K562 (cell line): ENCODE results near the gene KLC1. TPM values are rescaled to one million over a fixed set of nuclear protein-coding genes. Genes with fewer than 3 reads are reported as not detected.

Experiments used
- ATAC-seq: fragments of 200-7000 bp; cut with Tn5 transposase; 3 replicates; pipeline ENCODE4 v1.9.1; 2020; ENCODE audit warnings: moderate library complexity
- BruUV-seq: library from RNA; stranded (reverse); fragments of 400-500 nt; replicated peaks from 2 replicates; lab custom pipeline; 2021; lab: Mats Ljungman, UMichigan
- CTCF ChIA-PET: fragments of 300-600 bp; formaldehyde crosslinking; extraction: SDS; loops from one replicate; lab custom pipeline; 2021; ENCODE audit warnings: low intra/inter-chr PET ratio; lab: Yijun Ruan, JAX
- POLR2A ChIA-PET: fragments of 300-600, 350-650 bp; sonication (Branson Sonifier 250); formaldehyde crosslinking; extraction: SDS; loops from one replicate; lab custom pipeline; 2021; ENCODE audit warnings: antibody characterized with exemption, inconsistent platforms; lab: Yijun Ruan, JAX
- DNase-seq, 4 experiments: peaks; one replicate each; pipeline versions ENCODE4 v3.0.0 to v3.0.0-alpha.2; 2011 to 2018; ENCODE audit warnings: low spot score in 3 of 4, mixed read lengths in 3 of 4; ENCODE audit errors: extremely low read depth in 1 of 4
- FAIRE-seq: peaks from 2 replicates; lab custom pipeline; 2011; peaks lifted over from hg19 to GRCh38; lab: Jason Lieb, UNC
- H2AFZ ChIP-seq: 2 replicates; pipeline ENCODE4 v1.6.0; 2011; ENCODE audit warnings: low read depth, low read length, control low read depth, inconsistent platforms
- H3K27ac ChIP-seq: fragments of 200-600 bp; 3 replicates; pipeline ENCODE4 v1.8.0; 2011; ENCODE audit warnings: low read depth, mild to moderate bottlenecking, control low read depth, inconsistent platforms, low read length, moderate library complexity, mixed read lengths; ENCODE audit errors: extremely low read depth
- H3K27me3 ChIP-seq, 2 experiments: fragments of 300-600 bp in 1 of 2; 2 replicates in 1 of 2; 3 replicates in 1 of 2; pipeline versions ENCODE4 v1.6.0 to v1.8.0; 2011; ENCODE audit warnings: inconsistent platforms in 2 of 2, low read length in 2 of 2, mild to moderate bottlenecking in 1 of 2, mixed read lengths in 1 of 2, moderate library complexity in 1 of 2; ENCODE audit not compliant: control insufficient read depth in 2 of 2, insufficient read depth in 2 of 2
- H3K36me3 ChIP-seq: fragments of 300-600 bp; 3 replicates; pipeline ENCODE4 v1.8.0; 2011; ENCODE audit warnings: mild to moderate bottlenecking, low read length, inconsistent platforms; ENCODE audit not compliant: control insufficient read depth, insufficient read depth
- H3K4me1 ChIP-seq, 2 experiments: fragments of 200-600 bp in 1 of 2; replicated peaks in 1 of 2; 2 replicates in 1 of 2; 3 replicates in 1 of 2; pipeline versions ENCODE4 v1.5.1 to v1.8.0; 2011; ENCODE audit warnings: inconsistent platforms in 2 of 2, low read length in 2 of 2, mild to moderate bottlenecking in 1 of 2, mixed read lengths in 1 of 2, moderate library complexity in 1 of 2; ENCODE audit not compliant: control insufficient read depth in 2 of 2, insufficient read depth in 2 of 2
- H3K4me2 ChIP-seq: 2 replicates; pipeline ENCODE4 v1.6.1; 2011; ENCODE audit warnings: low read length, control low read depth, inconsistent platforms, mixed read lengths; ENCODE audit not compliant: insufficient read depth
- H3K4me3 ChIP-seq: fragments of 200-600 bp; sonication (generic), shearing (Covaris generic); 2 replicates; pipeline ENCODE4 v1.5.1; 2016; ENCODE audit warnings: control low read depth, inconsistent platforms
- H3K79me2 ChIP-seq: fragments of 200-600 bp; 3 replicates; pipeline ENCODE4 v1.8.0; 2011; ENCODE audit warnings: low read length, inconsistent platforms; ENCODE audit not compliant: control insufficient read depth, insufficient read depth
- H3K9ac ChIP-seq, 2 experiments: 2 replicates each; pipeline versions ENCODE4 v1.6.0 to v1.6.1; 2011; ENCODE audit warnings: low read depth in 2 of 2, low read length in 2 of 2, control low read depth in 1 of 2, inconsistent platforms in 1 of 2, mild to moderate bottlenecking in 1 of 2, mixed read lengths in 1 of 2; ENCODE audit not compliant: insufficient read depth in 1 of 2
- H3K9me1 ChIP-seq: one replicate; pipeline ENCODE4 v1.6.0; 2011; ENCODE audit warnings: inconsistent platforms, mild to moderate bottlenecking, low read length, moderate library complexity; ENCODE audit not compliant: control insufficient read depth, insufficient read depth
- H3K9me3 ChIP-seq: replicated peaks from 2 replicates; pipeline ENCODE4 v1.5.1; 2011; ENCODE audit warnings: low read depth, low read length, inconsistent platforms; ENCODE audit not compliant: control insufficient read depth, insufficient read depth
- H4K20me1 ChIP-seq: replicated peaks from 2 replicates; pipeline ENCODE4 v1.6.1; 2011; ENCODE audit warnings: low read length, inconsistent platforms, mixed read lengths; ENCODE audit not compliant: control insufficient read depth, insufficient read depth
- CBX2 ChIP-seq: fragments of 200-600 bp; sonication (generic); IDR thresholded peaks from one replicate; pipeline ENCODE4 v1.6.1; 2012; ENCODE audit warnings: mild to moderate bottlenecking, low read length, inconsistent platforms; ENCODE audit not compliant: insufficient read depth, poor library complexity, severe bottlenecking
- FOXP4 ChIP-seq: sonication (generic); formaldehyde crosslinking; IDR thresholded peaks from 2 replicates; pipeline ENCODE4 v1.8.0; 2022; ENCODE audit warnings: mild to moderate bottlenecking, missing genetic modification reagents, borderline replicate concordance
- HCFC1 ChIP-seq: IDR thresholded peaks from 2 replicates; pipeline ENCODE4 v1.6.1; 2012; ENCODE audit warnings: low read depth, low read length, improper control_type of control experiment
- THAP12 ChIP-seq: fragments of 250-450 bp; sonication (Bioruptor Pico); IDR thresholded peaks from 2 replicates; pipeline ENCODE4 v1.9.0; 2021; ENCODE audit warnings: mild to moderate bottlenecking, inconsistent platforms
- WGBS: fragments of 100-300 bp; shearing (Covaris generic); methylation state at CpG from one replicate; pipeline ENCODE4 v1.1.6; 2016; ENCODE audit warnings: low coverage, mixed read lengths; ENCODE audit not compliant: insufficient coverage; ENCODE audit errors: missing lambda C conversion rate; 5-methylcytosine and 5-hydroxymethylcytosine counted together
- in situ Hi-C: fragments of 300-500 bp; cut with MboI; formaldehyde crosslinking; loops from 4 replicates; pipeline ENCODE4 v1.15.0; 2018; ENCODE audit warnings: inconsistent platforms, mixed read lengths
- intact Hi-C: fragments of 100-400 bp; cut with micrococcal nuclease; formaldehyde crosslinking; loops from 2 replicates; pipeline ENCODE4 v1.14.2; 2022
- polyA plus RNA-seq, 8 experiments: library from polyadenylated mRNA; depleted of rRNA in 4 of 8; stranded (reverse) in 5 of 8; unstranded in 3 of 8; fragments of >200 nt; fragmentation: Nextera tagmentation in 2 of 8; fragmentation: Illumina TruSeq in 1 of 8; extraction: Ambion mirVana in 2 of 8; extraction: Trizol in 1 of 8; gene quantifications; 2 replicates each; pipeline versions ENCODE4 v1.2.1 to v1.2.3, GENCODE V29; 2011 to 2014; ENCODE audit warnings: inconsistent platforms in 1 of 8, missing spikeins in 1 of 8
- total RNA-seq, 7 experiments: library from RNA; depleted of rRNA in 6 of 7; stranded (reverse); fragments of >200 nt in 6 of 7; fragmentation: Illumina TruSeq in 2 of 7; extraction: Trizol in 2 of 7; gene quantifications; 2 replicates each; pipeline versions ENCODE4 v1.2.1 to v1.2.3, GENCODE V29; 2011 to 2021; ENCODE audit warnings: low replicate concordance in 1 of 7

Gene KLC1
- total and polyA plus RNA-seq, 9 of the 15 experiments (the other 6 are each of a cell fraction or from before 2014, with no cell fraction given): 4.9 to 134 (median 54.8) TPM

GRCh38 chr14:103741876-103742275 is 112.9 kb downstream of the KLC1 start:
- Histone ChIP-seq H3K9me3 (no peaks in the 10 kb centered on the region), H3K4me2 (no peak overlapping the region), H3K4me3 (no peak overlapping the region), H3K4me1 (peaks cover 0 to 10% of the 10 kb centered on the region in 2 experiments; a peak in 3 of 5 replicates), H3K27me3 (peaks cover 0 to 19% of the 10 kb centered on the region in 2 experiments; a peak in 2 of 5 replicates), H4K20me1 (no peaks in the 10 kb centered on the region), H3K36me3 (no peaks in the 10 kb centered on the region), H3K79me2 (no peaks in the 10 kb centered on the region), H3K9ac (no peak overlapping the region), H2AFZ (no peak overlapping the region), H3K27ac (no peak overlapping the region), H3K9me1 (no peaks in the 10 kb centered on the region)
- in situ Hi-C loops (no loop called here), intact Hi-C loops (no loop called here)
- TF ChIP-seq THAP12 (CRISPR knock-in tag) (no peak), FOXP4 (CRISPR knock-in tag) (no peak), CBX2 (no peak), HCFC1 (no peak)
- 33% methylated on average over 2 of the region's 9 CpGs for WGBS
- FAIRE-seq: no peak
- POLR2A ChIA-PET: interaction anchor here (0.6 kb wide), 1 partner anchor 99 kb away, joined by 3 read pairs; no protein-coding TSS in a partner anchor
- BruUV-seq: no TSS peak
- CTCF ChIA-PET: interaction anchor here (0.6 kb wide), 1 partner anchor 129 kb away, joined by 3 read pairs; no protein-coding TSS in a partner anchor
- no peak for DNase-seq
- no peak for ATAC-seq
